Liver (tissue), 9 donors: Measurements from ENCODE around the gene FAM83E. TPM values are rescaled to one million over a fixed set of nuclear protein-coding genes. Genes with fewer than 3 reads are reported as not detected.

Experiments
- DNase-seq: peaks from one replicate; pipeline ENCODE4 v3.0.0-alpha.2; 2017; ENCODE audit warnings: low spot score
- H3K27ac ChIP-seq, 2 donors: one replicate each; pipeline ENCODE4 v1.7.0; 2013; ENCODE audit warnings: inconsistent platforms in 2 of 2, low read length in 2 of 2, control low read depth in 1 of 2, low read depth in 1 of 2, mild to moderate bottlenecking in 1 of 2
- H3K27me3 ChIP-seq, 4 donors: one replicate each; pipeline versions ENCODE4 v1.6.1 to v1.7.0; 2013; ENCODE audit warnings: low read length in 3 of 4, inconsistent platforms in 1 of 4, mild to moderate bottlenecking in 1 of 4, moderate library complexity in 1 of 4; ENCODE audit not compliant: control insufficient read depth in 4 of 4, insufficient read depth in 4 of 4
- H3K36me3 ChIP-seq, 4 donors: one replicate each; pipeline versions ENCODE4 v1.6.1 to v1.7.0; 2013; ENCODE audit warnings: low read length in 3 of 4, mild to moderate bottlenecking in 3 of 4, low read depth in 1 of 4, moderate library complexity in 1 of 4; ENCODE audit not compliant: control insufficient read depth in 4 of 4, insufficient read depth in 3 of 4
- H3K4me1 ChIP-seq, 4 donors: one replicate each; pipeline versions ENCODE4 v1.6.1 to v1.7.0; 2013; ENCODE audit warnings: low read length in 3 of 4, mild to moderate bottlenecking in 3 of 4, moderate library complexity in 1 of 4; ENCODE audit not compliant: control insufficient read depth in 4 of 4, insufficient read depth in 4 of 4
- H3K4me3 ChIP-seq, 3 donors: one replicate each; pipeline versions ENCODE4 v1.6.1 to v1.7.0; 2013; ENCODE audit warnings: low read length in 3 of 3, control low read depth in 1 of 3, low read depth in 1 of 3, mild to moderate bottlenecking in 1 of 3
- H3K9ac ChIP-seq, 2 donors: one replicate each; pipeline ENCODE4 v1.7.0; 2013; ENCODE audit warnings: low read length in 2 of 2, mild to moderate bottlenecking in 2 of 2, moderate library complexity in 2 of 2, control low read depth in 1 of 2, low read depth in 1 of 2
- H3K9me3 ChIP-seq, 4 donors: one replicate each; pipeline versions ENCODE4 v1.6.1 to v1.7.0; 2013; ENCODE audit warnings: low read length in 3 of 4; ENCODE audit not compliant: control insufficient read depth in 4 of 4
- CTCF ChIP-seq: fragments of 150-350 bp; IDR thresholded peaks from 2 replicates; pipeline ENCODE4 v1.5.1; 2017; ENCODE audit warnings: improper control_type of control experiment, low read depth, low read length; ENCODE audit not compliant: missing input control
- EGR1 ChIP-seq, 2 donors: IDR thresholded peaks; 2 replicates each; pipeline ENCODE4 v1.6.1; 2016 to 2018; ENCODE audit warnings: antibody characterized with exemption in 2 of 2, low read depth in 2 of 2
- FOXA1 ChIP-seq: IDR thresholded peaks from 2 replicates; pipeline ENCODE4 v1.6.1; 2016; ENCODE audit warnings: antibody characterized with exemption
- FOXA2 ChIP-seq: IDR thresholded peaks from 2 replicates; pipeline ENCODE4 v1.6.1; 2016; ENCODE audit warnings: antibody characterized with exemption
- GABPA ChIP-seq, 2 donors: IDR thresholded peaks in 1 of 2; conservative IDR thresholded peaks in 1 of 2; 2 replicates each; pipeline ENCODE4 v1.6.1; 2016; ENCODE audit warnings: antibody characterized with exemption in 2 of 2, mild to moderate bottlenecking in 1 of 2, moderate library complexity in 1 of 2
- HNF4A ChIP-seq, 2 donors: conservative IDR thresholded peaks; 2 replicates each; pipeline ENCODE4 v1.6.1; 2016; ENCODE audit warnings: antibody characterized with exemption in 2 of 2, mild to moderate bottlenecking in 2 of 2
- HNF4G ChIP-seq: IDR thresholded peaks from 2 replicates; pipeline ENCODE4 v1.6.1; 2016; ENCODE audit warnings: antibody characterized with exemption
- JUND ChIP-seq, 2 donors: IDR thresholded peaks; 2 replicates each; pipeline ENCODE4 v1.6.1; 2016; ENCODE audit warnings: antibody characterized with exemption in 2 of 2
- NR2F2 ChIP-seq: IDR thresholded peaks from 2 replicates; pipeline ENCODE4 v1.6.1; 2016; ENCODE audit warnings: antibody characterized with exemption
- RAD21 ChIP-seq, 2 donors: IDR thresholded peaks; 2 replicates each; pipeline ENCODE4 v1.6.1; 2016; ENCODE audit warnings: antibody characterized with exemption in 2 of 2, mild to moderate bottlenecking in 2 of 2
- RXRA ChIP-seq, 2 donors: IDR thresholded peaks; 2 replicates each; pipeline ENCODE4 v1.6.1; 2017 to 2018; ENCODE audit warnings: antibody characterized with exemption in 2 of 2, mild to moderate bottlenecking in 1 of 2
- TAF1 ChIP-seq: conservative IDR thresholded peaks from 2 replicates; pipeline ENCODE4 v1.6.1; 2016; ENCODE audit warnings: antibody characterized with exemption, mild to moderate bottlenecking
- YY1 ChIP-seq: IDR thresholded peaks from 2 replicates; pipeline ENCODE4 v1.6.1; 2016; ENCODE audit warnings: antibody characterized with exemption, mild to moderate bottlenecking
- WGBS: extraction: QIAGEN DNeasy Blood & Tissue Kit; methylation state at CpG from one replicate; pipeline ENCODE4 v1.1.7; 2013; 5-methylcytosine and 5-hydroxymethylcytosine counted together
- polyA plus RNA-seq, 2 donors: library from polyadenylated mRNA; stranded (reverse) in 1 of 2; unstranded in 1 of 2; fragments of 200-250 nt in 1 of 2; fragments of >200 nt in 1 of 2; fragmentation: Nextera tagmentation in 1 of 2; extraction: Ambion mirVana in 1 of 2; gene quantifications; one replicate each; pipeline versions ENCODE4 v1.2.1 to v1.2.3, GENCODE V29; 2013 to 2015
- total RNA-seq, 2 donors: library from RNA; depleted of rRNA; stranded (reverse); fragments of >200 nt; gene quantifications; one replicate each; pipeline ENCODE4 v1.2.3, GENCODE V29; 2014
- TF ChIP-seq, protein P1 (sequence below): IDR thresholded peaks from 2 replicates; pipeline ENCODE4 v1.6.1; 2016; ENCODE audit warnings: antibody characterized with exemption
- TF ChIP-seq, protein P2 (sequence below): IDR thresholded peaks from 2 replicates; pipeline ENCODE4 v1.6.1; 2016; ENCODE audit warnings: antibody characterized with exemption
- donor health status: healthy.
- donor health status: healthy.
- donor health status: healthy.
- donor health status: healthy.
- donor health status: healthy.

The FAM83E gene
- total and polyA plus RNA-seq, 4 donors, result 0.20 to 0.42 (median 0.33) TPM; not detected in 1

- DNase-seq, result no peak
- TF ChIP-seq HNF4A (conservative IDR thresholded peaks at IDR 0.05) (no peak), CTCF (no peak), RAD21 (IDR thresholded peaks at IDR 0.05) (no peak), NR2F2 (no peak), FOXA2 (no peak), TAF1 (no peak)
- TF ChIP-seq, protein P1, sequence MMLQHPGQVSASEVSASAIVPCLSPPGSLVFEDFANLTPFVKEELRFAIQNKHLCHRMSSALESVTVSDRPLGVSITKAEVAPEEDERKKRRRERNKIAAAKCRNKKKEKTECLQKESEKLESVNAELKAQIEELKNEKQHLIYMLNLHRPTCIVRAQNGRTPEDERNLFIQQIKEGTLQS, result no peak
- TF ChIP-seq, protein P2, sequence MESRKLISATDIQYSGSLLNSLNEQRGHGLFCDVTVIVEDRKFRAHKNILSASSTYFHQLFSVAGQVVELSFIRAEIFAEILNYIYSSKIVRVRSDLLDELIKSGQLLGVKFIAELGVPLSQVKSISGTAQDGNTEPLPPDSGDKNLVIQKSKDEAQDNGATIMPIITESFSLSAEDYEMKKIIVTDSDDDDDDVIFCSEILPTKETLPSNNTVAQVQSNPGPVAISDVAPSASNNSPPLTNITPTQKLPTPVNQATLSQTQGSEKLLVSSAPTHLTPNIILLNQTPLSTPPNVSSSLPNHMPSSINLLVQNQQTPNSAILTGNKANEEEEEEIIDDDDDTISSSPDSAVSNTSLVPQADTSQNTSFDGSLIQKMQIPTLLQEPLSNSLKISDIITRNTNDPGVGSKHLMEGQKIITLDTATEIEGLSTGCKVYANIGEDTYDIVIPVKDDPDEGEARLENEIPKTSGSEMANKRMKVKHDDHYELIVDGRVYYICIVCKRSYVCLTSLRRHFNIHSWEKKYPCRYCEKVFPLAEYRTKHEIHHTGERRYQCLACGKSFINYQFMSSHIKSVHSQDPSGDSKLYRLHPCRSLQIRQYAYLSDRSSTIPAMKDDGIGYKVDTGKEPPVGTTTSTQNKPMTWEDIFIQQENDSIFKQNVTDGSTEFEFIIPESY, result no peak
- Histone ChIP-seq H3K27me3 (no peaks in the 10 kb centered on the region), H3K9ac (no peak overlapping the region), H3K9me3 (no peaks in the 10 kb centered on the region), H3K4me3 (no peak overlapping the region), H3K27ac (no peak overlapping the region), H3K4me1 (peaks cover 0 to 8% (median 4%) of the 10 kb centered on the region in 4 donors), H3K36me3 (peaks cover 0 to under 1% (median 0%) of the 10 kb centered on the region in 4 donors)
- 96% methylated on average over 20 of the region's 20 CpGs for WGBS
Measured at GRCh38 chr19:48609571-48610108, 5.2 kb downstream of the FAM83E start.

DNA sequence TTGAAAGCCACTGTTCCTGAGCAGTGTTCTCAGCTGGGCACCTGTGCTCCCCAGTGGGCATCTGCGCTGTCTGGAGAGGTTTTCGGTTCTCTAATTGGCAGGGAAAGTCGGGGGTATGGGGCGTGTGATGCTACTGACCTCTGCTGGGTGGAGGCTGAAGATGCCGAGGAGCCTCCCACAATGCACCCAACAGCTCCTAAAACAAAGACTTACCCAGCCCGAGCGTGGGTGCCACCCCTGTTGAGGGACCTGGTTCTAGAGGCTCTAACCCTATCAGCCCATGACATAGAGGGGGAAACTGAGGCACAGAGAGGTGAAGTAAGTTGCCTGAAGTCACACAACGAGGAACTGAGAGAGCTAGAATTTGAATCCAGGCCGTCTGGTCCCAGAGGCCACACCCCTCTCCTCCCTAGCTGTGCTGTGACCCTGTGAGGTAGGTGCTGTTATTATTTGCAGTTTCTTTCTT is 6.0 kb downstream of the FAM83E start:
- peaks cover 0 to 5% (median under 1%) of the 10 kb centered on the region in 4 donors for H3K4me1 ChIP-seq
- H3K9me3 ChIP-seq, result no peaks in the 10 kb centered on the region
- DNase-seq, result no peak
- 47% methylated on average over 9 of the region's 9 CpGs for WGBS
- no peaks in the 10 kb centered on the region for H3K36me3 ChIP-seq
- H3K27ac ChIP-seq, result no peak overlapping the region
- no peak overlapping the region for H3K9ac ChIP-seq
- H3K27me3 ChIP-seq, result no peaks in the 10 kb centered on the region
- no peak for TF ChIP-seq RXRA (IDR thresholded peaks at IDR 0.05)
- TF ChIP-seq RAD21 (IDR thresholded peaks at IDR 0.05), result peak; percentile 51 to 54
- peak; percentile 32 for TF ChIP-seq CTCF
- no peak for TF ChIP-seq NR2F2
- no peak overlapping the region for H3K4me3 ChIP-seq

DNA sequence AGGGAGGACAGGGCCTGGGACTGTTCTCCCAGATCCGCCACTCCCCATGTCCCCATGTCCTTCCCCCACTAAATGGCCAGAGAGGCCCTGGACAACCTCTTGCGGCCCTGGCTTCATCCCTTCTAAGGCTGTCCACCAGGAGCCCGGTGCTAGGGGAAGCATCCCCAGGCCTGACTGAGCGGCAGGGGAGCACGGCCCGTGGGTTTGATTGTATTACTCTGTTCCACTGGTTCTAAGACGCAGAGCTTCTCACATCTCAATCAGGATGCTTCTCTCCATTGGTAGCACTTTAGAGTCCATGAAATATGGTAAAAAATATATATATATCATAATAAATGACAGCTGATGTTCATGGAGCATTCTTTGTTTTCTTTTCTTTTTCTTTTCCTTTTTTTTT is 7.5 kb downstream of the FAM83E start:
- H3K36me3 ChIP-seq, result no peaks in the 10 kb centered on the region
- no peak overlapping the region for H3K27ac ChIP-seq
- no peaks in the 10 kb centered on the region for H3K4me1 ChIP-seq
- H3K27me3 ChIP-seq, result no peaks in the 10 kb centered on the region
- H3K9me3 ChIP-seq, result no peaks in the 10 kb centered on the region
- no peak overlapping the region for H3K4me3 ChIP-seq
- WGBS, result 92% methylated on average over 7 of the region's 7 CpGs
- DNase-seq, result no peak
- no peak overlapping the region for H3K9ac ChIP-seq
- TF ChIP-seq, protein P1, result no peak
- TF ChIP-seq NR2F2 (no peak), RXRA (IDR thresholded peaks at IDR 0.05) (no peak), EGR1 (IDR thresholded peaks at IDR 0.05; ENCODE audit: low read depth in 2 of 2) (no peak), HNF4G (no peak), YY1 (no peak), FOXA2 (no peak), HNF4A (conservative IDR thresholded peaks at IDR 0.05) (no peak), FOXA1 (no peak), JUND (IDR thresholded peaks at IDR 0.05) (no peak), RAD21 (IDR thresholded peaks at IDR 0.05) (no peak), GABPA (IDR thresholded peaks at IDR 0.05 in 1 of 2, conservative IDR thresholded peaks at IDR 0.05 in 1 of 2) (no peak)
- TF ChIP-seq, protein P2, result no peak
